GM15510 (cell line): ENCODE measurements around the gene TMED8.
A peak's percentile ranks its signal among the peaks of the same experiment; 100 is the strongest.

Experiments used
- POLR2A ChIP-seq: IDR thresholded peaks from 3 replicates; pipeline ENCODE4 v1.6.1; 2011; ENCODE audit warnings: borderline replicate concordance; ENCODE audit not compliant: insufficient read length; ENCODE audit errors: extremely low read depth

Gene TMED8, protein sequence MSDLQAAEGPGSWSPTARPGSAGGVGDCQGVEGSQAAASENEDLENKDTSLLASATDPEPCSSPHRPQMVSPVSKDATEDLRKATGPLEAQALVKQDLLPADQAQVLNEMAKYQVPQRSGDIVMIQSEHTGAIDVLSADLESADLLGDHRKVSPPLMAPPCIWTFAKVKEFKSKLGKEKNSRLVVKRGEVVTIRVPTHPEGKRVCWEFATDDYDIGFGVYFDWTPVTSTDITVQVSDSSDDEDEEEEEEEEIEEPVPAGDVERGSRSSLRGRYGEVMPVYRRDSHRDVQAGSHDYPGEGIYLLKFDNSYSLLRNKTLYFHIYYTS

DNA sequence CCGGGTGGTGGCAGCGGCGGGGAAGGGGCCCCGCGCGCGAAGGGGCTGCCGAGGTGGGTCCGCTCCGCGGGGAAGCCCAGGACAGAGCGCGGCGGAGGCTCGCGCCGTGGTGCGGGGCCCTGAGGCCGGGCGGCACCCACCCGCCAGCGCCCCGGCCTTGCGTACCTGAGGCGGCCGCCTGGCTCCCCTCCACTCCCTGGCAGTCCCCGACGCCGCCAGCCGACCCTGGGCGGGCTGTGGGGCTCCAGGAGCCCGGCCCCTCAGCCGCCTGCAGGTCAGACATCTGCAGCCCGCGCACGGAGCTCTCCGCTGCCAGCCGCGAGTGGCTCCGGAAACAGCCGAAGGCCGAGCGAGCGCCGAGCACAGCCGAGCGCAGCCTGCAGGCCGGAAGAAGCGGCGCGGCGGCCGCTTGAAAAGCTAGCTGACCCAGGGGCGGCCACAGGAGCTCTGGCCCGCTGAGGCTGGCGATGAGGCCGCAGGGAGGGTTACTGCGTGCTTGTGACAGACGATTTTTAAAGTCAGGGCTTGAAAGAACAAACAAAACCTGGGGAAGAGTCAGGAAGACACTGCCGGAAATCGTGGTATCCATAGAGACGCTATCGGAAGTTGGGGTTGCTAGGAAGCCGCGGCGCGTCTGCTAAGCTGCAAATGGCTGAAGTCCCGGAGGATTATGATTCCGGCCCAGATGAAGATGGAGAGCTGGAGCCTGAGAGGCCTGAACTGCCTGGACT lies at the start of gene TMED8, which contains the start of gene SAMD15:
TMED8 (minus strand) TSS at position 324 of the 731 bp plus-strand sequence; CDS start at position 283, 41 bp downstream.
SAMD15 (plus strand) TSS at position 609 of the 731 bp plus-strand sequence; CDS start at position 649, 40 bp downstream.
- TF ChIP-seq POLR2A = peak; percentile 74

DNA sequence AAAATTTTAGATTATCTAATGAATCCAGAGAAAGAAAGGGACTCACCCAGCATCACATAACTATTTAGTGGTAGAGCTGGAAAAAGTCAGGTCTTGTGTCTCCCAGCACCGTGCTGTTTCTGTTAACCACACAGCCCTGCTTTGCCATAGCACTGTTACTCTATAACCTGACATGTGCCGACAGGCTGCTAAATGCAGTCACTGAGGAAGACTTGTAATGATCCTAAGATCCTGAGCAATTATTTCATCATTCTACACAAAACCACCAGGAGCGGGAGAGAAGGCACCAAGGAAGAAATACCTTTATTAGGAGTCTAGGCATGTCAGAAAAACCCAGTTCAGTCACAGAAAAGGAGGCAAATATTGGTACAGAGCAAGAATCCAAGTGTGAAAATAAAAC lies 49.5 kb upstream of the TMED8 start:
- no peak for TF ChIP-seq POLR2A

- TF ChIP-seq POLR2A = no peak
These were observed 48.0 kb upstream of the TMED8 start for GRCh38 chr14:77424862-77425261.

- no peak for TF ChIP-seq POLR2A
These were observed 46.5 kb upstream of the TMED8 start, which contains the start of gene NOXRED1 for GRCh38 chr14:77423423-77423822. TSS of gene NOXRED1 (minus strand) at chr14:77423523. CDS start at chr14:77422889, 634 bp downstream.

GRCh38 chr14:77421201-77421600 lies 44.3 kb upstream of the TMED8 start:
- no peak for TF ChIP-seq POLR2A

DNA sequence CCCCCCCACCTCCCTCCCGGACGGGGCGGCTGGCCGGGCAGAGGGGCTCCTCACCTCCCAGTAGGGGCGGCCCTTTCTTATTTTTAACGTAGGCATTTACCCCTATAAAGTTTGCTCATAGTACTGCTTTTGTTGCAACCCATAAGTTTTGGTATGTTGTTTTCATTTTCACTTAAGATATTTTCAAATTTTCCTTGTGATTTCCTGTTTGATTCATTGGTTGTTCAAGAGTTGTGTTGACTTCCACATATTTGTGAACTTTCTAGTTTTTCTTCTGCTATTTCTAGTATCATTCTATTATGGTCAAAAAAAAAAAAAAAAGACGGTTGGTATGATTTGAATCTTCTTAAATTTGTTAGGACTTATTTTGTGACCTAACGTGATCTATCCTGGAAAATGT lies 39.9 kb upstream of the TMED8 start:
- TF ChIP-seq POLR2A = no peak

GRCh38 chr14:77409131-77409533 lies 32.2 kb upstream of the TMED8 start:
- TF ChIP-seq POLR2A = no peak

DNA sequence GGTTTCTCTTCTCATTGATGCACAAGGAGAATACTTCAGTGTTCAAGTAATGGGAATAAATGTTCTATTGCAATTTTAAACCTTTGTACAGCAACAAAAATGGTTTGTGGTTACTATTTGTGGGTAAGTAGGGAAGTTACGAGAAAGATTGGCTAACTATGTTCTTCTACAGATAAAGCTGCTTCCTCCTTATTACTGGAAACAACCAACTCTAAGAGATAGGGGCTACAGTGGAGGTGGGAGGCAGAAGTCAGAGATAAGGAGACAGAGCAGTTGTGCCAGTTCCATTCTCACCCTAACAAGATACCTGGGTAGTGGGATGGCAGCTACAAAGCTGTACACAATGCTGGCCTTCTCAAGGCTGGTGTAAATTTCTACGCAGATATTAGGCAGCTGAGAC lies 30.3 kb upstream of the TMED8 start:
- no peak for TF ChIP-seq POLR2A

DNA sequence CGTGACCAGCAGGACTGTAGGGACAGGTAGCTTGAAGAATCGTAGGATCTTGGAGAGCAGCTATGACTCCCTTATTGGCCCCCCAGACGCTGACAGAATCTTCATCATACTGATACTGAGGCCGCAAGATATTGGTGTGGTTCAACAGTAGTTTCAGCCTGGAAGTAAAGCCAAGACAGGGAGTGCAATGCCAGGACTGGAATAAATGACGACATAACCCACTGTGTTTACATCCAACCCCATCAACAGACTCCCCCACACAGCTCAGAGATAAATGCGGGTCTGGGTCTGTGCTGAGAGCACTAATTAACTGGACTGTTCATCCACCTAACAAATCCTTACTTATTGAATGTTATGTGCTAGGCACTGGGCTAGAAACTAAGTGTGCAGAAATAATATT lies 29.8 kb upstream of the TMED8 start:
- TF ChIP-seq POLR2A = no peak

GRCh38 chr14:77406086-77406485 lies 29.2 kb upstream of the TMED8 start:
- TF ChIP-seq POLR2A = no peak

- TF ChIP-seq POLR2A = no peak
These were observed 26.9 kb upstream of the TMED8 start for GRCh38 chr14:77403768-77404167.

GRCh38 chr14:77400216-77400615 lies 23.3 kb upstream of the TMED8 start:
- no peak for TF ChIP-seq POLR2A

DNA sequence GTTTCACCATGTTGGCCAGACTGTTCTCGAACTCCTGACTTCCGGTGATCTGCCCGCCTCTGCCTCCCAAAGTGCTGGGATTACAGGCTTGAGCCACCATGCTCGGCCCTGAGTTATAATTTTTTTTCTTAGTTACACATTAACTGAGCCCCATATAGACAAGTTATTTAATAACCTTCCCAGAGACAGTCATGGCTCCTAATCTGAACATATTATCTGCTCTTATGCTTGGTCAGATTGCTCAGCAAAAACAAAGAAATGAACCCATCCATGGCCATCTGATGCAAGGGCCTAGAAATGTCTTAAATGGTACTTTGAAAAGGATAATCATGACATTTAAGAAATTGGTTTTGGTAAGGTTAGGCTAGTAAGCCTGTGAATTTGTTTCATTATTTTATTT lies 13.3 kb upstream of the TMED8 start:
- TF ChIP-seq POLR2A = no peak

GRCh38 chr14:77378701-77379100 lies 1.8 kb upstream of the TMED8 start:
- no peak for TF ChIP-seq POLR2A

- no peak for TF ChIP-seq POLR2A
These were observed 579 bp upstream of the TMED8 start for GRCh38 chr14:77377502-77377844.
